OCI-LY3 (cell line): ENCODE results near the gene DDX60.

Experiments
- EZH2phosphoT487 ChIP-seq: fragments of 200-600 bp; shearing (Covaris generic); IDR thresholded peaks from 2 replicates; pipeline ENCODE4 v1.6.1; 2018; ENCODE audit warnings: antibody characterized with exemption, mixed run types, low read depth
- TF ChIP-seq, protein P1 (sequence below): fragments of 200-600, 300-600 bp; sonication (generic); IDR thresholded peaks from 2 replicates; pipeline ENCODE4 v1.5.1; 2014; ENCODE audit warnings: antibody characterized with exemption, low read length, low read depth

DNA sequence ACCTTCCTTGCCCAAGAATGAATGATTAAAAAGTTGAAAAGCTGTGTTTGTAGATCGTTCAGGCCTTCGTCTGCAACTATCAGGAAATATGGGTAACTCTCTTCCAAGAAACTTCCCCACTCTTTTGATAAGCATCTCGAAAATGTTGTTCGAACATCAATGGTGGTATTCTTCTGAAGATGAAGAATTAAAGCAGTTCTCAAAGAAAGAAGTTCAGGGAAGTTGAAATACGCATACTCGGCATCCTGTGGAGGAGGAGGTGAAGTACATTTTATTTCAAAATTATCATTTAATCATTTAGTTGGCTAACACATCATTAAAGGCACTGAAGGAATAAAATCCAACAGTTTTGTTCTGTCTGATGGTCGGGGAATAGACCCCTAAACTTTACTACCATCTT is 12.1 kb downstream of the DDX60 start:
- TF ChIP-seq, protein P1, sequence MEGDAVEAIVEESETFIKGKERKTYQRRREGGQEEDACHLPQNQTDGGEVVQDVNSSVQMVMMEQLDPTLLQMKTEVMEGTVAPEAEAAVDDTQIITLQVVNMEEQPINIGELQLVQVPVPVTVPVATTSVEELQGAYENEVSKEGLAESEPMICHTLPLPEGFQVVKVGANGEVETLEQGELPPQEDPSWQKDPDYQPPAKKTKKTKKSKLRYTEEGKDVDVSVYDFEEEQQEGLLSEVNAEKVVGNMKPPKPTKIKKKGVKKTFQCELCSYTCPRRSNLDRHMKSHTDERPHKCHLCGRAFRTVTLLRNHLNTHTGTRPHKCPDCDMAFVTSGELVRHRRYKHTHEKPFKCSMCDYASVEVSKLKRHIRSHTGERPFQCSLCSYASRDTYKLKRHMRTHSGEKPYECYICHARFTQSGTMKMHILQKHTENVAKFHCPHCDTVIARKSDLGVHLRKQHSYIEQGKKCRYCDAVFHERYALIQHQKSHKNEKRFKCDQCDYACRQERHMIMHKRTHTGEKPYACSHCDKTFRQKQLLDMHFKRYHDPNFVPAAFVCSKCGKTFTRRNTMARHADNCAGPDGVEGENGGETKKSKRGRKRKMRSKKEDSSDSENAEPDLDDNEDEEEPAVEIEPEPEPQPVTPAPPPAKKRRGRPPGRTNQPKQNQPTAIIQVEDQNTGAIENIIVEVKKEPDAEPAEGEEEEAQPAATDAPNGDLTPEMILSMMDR = no peak
- TF ChIP-seq EZH2phosphoT487 = no peak
